IPS-NIHi7 (cell line): ENCODE measurements around the gene KIF18B.

Source experiments
- DNase-seq: peaks from one replicate; pipeline ENCODE4 v3.0.0; 2012; ENCODE audit warnings: mixed read lengths; ENCODE audit errors: extremely low spot score

KIF18B gene

GRCh38 chr17:44919411-44919810, 28.2 kb downstream of the KIF18B start:
- no peak for DNase-seq

- no peak for DNase-seq
Measured at GRCh38 chr17:44918006-44918405, 29.6 kb downstream of the KIF18B start.

- DNase-seq: no peak
Measured at GRCh38 chr17:44917456-44917855, 30.1 kb downstream of the KIF18B start.

GRCh38 chr17:44916781-44917241, 30.8 kb downstream of the KIF18B start:
- no peak for DNase-seq

GRCh38 chr17:44915862-44916780, 31.5 kb downstream of the KIF18B start:
- no peak for DNase-seq

- DNase-seq: no peak
Measured at GRCh38 chr17:44915321-44915726, 32.2 kb downstream of the KIF18B start, which contains the start of gene GFAP. Gene GFAP (minus strand): TSS chr17:44915500. CDS start chr17:44915486, 14 bp downstream.

- no peak for DNase-seq
Measured at GRCh38 chr17:44914698-44915271, 32.8 kb downstream of the KIF18B start.

GRCh38 chr17:44914148-44914547, 33.4 kb downstream of the KIF18B start:
- DNase-seq: no peak

- no peak for DNase-seq
Measured at GRCh38 chr17:44913676-44914075, 33.9 kb downstream of the KIF18B start.

- DNase-seq: no peak
Measured at GRCh38 chr17:44912763-44913544, 34.6 kb downstream of the KIF18B start.

GRCh38 chr17:44911133-44912001, 36.2 kb downstream of the KIF18B start:
- DNase-seq: peak; percentile 92

GRCh38 chr17:44910231-44911106, 37.1 kb downstream of the KIF18B start:
- no peak for DNase-seq

GRCh38 chr17:44909681-44910144, 37.9 kb downstream of the KIF18B start:
- no peak for DNase-seq

- DNase-seq: no peak
Measured at GRCh38 chr17:44908761-44909326, 38.7 kb downstream of the KIF18B start.

GRCh38 chr17:44907729-44908470, 39.7 kb downstream of the KIF18B start:
- no peak for DNase-seq

- no peak for DNase-seq
Measured at GRCh38 chr17:44906763-44907728, 40.5 kb downstream of the KIF18B start.

- no peak for DNase-seq
Measured at GRCh38 chr17:44906010-44906646, 41.4 kb downstream of the KIF18B start.
